ENCODE measurements around the gene AGBL5.
A peak's percentile ranks its signal among the peaks of the same experiment; 100 is the strongest.

The AGBL5 gene

GRCh38 chr2:27042159-27042661 lies 9.3 kb upstream of the AGBL5 start:
- no peak for DNase-seq
- Histone ChIP-seq H3K27me3 (no peaks in the 10 kb centered on the region), H3K36me3 (peaks cover 42% of the 10 kb centered on the region), H3K9me3 (no peaks in the 10 kb centered on the region), H3K4me1 (peaks cover 7% of the 10 kb centered on the region; the same call in 1 of the 2 replicates), H3K4me3 (ENCODE audit: low read depth, low read length) (no peak overlapping the region)
- TF ChIP-seq CTCF (IDR thresholded peaks at IDR 0.05; ENCODE audit: low read depth, low read length), result no peak

GRCh38 chr2:27042985-27043634 lies 8.4 kb upstream of the AGBL5 start:
- Histone ChIP-seq H3K4me1 (peaks cover 7% of the 10 kb centered on the region; the same call in 1 of the 2 replicates), H3K9me3 (no peaks in the 10 kb centered on the region), H3K36me3 (peaks cover 35% of the 10 kb centered on the region), H3K27me3 (no peaks in the 10 kb centered on the region), H3K4me3 (ENCODE audit: low read depth, low read length) (no peak overlapping the region)
- no peak for DNase-seq
- no peak for TF ChIP-seq CTCF (IDR thresholded peaks at IDR 0.05; ENCODE audit: low read depth, low read length)

DNA sequence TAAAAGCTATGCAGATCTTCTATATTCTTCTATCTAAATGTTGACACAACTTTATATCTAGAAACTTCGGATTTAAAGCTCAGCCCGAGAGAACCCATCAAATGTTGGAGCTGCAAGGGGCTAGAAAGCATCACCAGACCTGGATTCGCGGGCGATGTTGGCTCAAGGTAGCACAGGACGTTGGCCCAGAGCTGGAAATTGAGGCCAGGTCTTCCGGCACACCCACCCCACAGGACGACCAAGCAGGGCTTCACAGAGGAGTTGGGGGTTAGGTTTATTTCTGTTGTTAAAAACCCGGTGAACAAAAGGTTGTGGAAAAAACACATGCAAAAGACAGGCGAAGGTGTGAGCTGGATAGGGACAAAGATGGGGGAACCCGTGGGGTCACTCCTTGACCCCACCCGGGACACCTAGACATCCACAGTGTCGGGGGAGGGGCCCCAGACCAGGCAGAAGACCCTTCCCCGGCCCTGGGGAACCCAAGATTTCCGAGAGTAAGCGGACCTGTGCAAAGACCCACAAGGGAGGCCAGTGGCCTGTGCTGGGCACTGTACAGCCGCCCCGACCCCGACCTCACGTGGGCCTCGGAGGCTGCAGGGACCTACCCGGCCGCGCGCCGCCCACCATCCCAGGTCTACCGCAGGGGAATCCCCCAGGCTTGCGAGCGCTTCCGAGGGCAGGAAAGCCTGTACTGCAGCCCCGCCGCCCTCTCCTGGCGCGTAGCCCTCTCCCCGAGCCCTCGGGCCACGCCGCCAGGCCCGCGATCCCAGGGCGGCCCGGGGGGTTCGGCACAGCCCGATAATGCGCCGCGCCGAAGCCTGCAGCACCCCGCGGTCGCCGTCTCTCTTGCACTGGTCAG lies 1.8 kb upstream of the AGBL5 start:
- DNase-seq, result peak; percentile 68
- no peak for TF ChIP-seq CTCF (IDR thresholded peaks at IDR 0.05; ENCODE audit: low read depth, low read length)
- peaks cover 5% of the 10 kb centered on the region; the same call in 1 of the 2 replicates for H3K36me3 ChIP-seq
- H3K4me3 ChIP-seq (ENCODE audit: low read depth, low read length), result peak overlapping the region; percentile 79
- H3K4me1 ChIP-seq, result no peaks in the 10 kb centered on the region
- H3K9me3 ChIP-seq, result no peaks in the 10 kb centered on the region
- H3K27me3 ChIP-seq, result no peaks in the 10 kb centered on the region

DNA sequence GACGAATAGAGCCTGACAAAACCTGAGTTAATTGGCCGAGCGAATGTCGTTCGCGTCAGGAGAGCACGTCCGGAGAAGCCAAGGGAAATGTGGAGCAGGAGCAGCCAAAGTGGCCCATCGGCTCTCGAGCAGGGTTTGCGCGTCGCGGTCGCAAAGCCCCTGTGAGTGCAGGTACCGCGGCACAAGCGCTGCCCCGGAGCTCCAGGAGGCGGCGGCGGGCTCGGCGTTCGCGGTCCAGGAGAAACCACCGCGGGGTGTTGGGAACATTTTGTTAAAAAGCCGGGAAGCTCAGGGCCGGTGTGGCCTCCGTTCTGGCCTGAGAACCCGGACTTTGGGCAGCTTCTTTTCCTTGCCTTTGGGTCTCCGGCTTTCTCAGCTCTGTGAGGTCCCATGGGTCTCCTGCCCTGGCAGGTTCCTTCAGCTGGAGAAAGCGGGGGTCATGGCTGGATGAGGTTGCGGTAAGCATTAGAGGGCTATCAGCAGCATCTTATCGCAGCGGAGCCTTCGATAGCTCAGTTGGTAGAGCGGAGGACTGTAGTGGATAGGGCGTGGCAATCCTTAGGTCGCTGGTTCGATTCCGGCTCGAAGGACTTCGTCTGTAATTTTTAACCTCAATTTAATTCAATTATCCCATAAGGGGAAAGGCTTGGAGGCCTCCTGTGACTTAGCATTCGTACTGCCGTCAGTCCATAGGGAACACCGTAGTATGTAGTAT lies 1.0 kb upstream of the AGBL5 start:
- H3K9me3 ChIP-seq, result no peaks in the 10 kb centered on the region
- peaks cover 11% of the 10 kb centered on the region for H3K36me3 ChIP-seq
- H3K4me3 ChIP-seq (ENCODE audit: low read depth, low read length), result peak overlapping the region; percentile 79
- DNase-seq, result peak; percentile 91
- no peaks in the 10 kb centered on the region for H3K4me1 ChIP-seq
- H3K27me3 ChIP-seq, result no peaks in the 10 kb centered on the region
- TF ChIP-seq CTCF (IDR thresholded peaks at IDR 0.05; ENCODE audit: low read depth, low read length), result peak; percentile 39

- no peaks in the 10 kb centered on the region for H3K27me3 ChIP-seq
- H3K36me3 ChIP-seq, result peaks cover 17% of the 10 kb centered on the region
- H3K4me1 ChIP-seq, result no peaks in the 10 kb centered on the region
- peak overlapping the region; percentile 79 for H3K4me3 ChIP-seq (ENCODE audit: low read depth, low read length)
- no peak for TF ChIP-seq CTCF (IDR thresholded peaks at IDR 0.05; ENCODE audit: low read depth, low read length)
- H3K9me3 ChIP-seq, result no peaks in the 10 kb centered on the region
- DNase-seq, result peak; percentile 33
Observed at GRCh38 chr2:27051902-27052645, 606 bp downstream of the AGBL5 start.

Data from BE2C (cell line).